Activated CD8-positive, alpha-beta memory T cell treated with anti-CD3 and anti-CD28 coated beads, Interleukin-2, amount 50 U/mL, for 24 hours (primary cell): Measurements from ENCODE around the gene MMRN1.

ENCODE experiments used
- DNase-seq: peaks from one replicate; pipeline ENCODE4 v3.0.0-alpha.2; 2020; ENCODE audit errors: extremely low read depth

The MMRN1 gene

DNA sequence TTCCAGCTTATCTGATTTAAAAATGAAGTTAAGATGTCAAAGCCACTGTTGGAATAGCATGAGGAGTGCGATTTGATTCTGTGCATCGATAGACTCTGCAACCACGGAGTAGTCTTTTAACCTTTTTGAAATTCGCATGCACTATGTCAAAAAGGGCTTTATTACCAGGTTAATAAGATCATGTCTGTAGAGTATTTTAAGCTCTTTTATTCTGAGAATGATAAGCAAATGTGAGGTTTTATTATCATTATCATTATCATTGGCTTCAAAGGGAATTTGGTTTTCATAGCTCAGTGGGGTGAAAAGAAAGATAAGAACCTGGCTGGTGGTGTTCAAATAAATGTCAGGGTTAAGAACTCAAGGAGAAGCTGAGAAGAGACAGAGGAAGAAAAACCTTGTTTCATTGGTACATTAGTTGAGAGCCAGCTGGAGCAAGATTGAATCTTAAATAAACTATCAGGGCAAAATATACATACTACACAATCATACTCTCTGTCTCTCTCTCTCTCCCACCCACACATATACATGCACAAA is 102.6 kb downstream of the MMRN1 start:
- no peak for DNase-seq

DNA sequence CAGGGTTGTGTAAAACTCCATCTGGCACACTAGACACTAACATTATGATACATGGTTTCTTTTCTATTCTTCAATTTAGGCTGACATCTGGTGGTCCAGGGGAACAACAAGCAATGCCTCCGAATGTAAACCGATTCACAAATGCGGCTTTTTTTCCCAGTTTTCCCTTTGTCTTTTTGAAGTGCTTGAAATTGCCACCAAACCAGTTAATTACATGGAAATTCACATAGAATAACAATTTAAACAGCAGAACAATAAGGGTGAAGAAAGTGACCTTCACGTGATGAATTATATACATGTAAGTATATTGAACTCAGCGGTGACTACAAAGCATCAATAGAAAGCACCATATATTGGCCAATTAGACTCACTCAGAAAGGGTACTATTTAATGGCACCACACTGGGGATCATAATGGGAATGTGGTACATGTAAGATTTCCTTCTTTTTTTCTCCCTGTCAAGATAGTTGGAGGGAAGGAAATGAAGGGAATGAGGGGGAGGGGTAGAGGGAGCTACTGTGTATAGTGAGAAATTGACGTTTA is 103.9 kb downstream of the MMRN1 start:
- no peak for DNase-seq

DNA sequence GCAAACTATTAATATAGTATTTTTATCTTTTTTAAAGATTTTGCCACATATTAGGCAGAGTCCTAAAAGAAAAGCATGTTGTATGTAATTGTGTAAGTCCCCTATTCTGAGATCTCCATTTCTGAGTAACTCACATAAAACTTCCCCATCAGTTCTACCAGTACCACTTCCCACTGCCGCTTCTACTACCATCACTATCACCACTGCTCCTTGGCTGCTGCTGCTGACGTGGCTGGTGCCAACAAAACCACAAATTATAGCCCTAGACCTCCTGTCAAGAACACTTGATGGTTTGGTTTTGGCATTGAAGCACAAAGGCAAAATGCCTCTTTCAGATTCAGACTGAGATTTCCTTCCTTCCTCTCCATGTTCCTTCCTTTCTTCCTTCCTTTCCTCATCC is 106.4 kb downstream of the MMRN1 start:
- DNase-seq: no peak

DNA sequence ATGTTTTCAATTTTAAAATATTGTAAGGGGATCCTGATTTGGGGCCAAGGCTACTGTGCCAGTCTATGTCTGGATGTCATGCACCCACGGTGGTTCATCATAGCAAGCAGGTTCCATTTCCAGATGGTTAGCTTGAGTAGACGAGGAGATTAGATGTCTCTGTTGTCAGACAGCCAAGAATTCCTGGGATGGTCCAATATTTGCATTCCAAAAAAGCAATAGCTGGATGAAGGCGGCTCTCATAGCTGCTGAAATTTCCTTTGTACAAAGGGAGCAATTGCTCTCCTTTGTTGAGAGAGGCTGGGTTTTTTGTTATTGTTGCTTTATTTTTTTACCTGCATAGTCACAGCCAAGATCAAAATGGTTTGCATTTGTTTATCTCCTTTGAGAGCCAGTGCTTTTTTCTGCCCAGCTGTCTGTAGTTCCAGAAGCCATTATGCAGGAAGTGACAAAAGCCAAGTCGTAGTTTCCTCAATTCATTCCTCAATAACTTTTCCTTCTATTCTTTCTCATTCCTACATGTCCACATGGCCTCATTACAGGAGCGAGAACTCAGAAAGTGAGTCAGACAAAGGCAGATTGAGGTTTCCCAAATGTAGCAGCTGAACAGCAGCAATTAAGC is 107.9 kb downstream of the MMRN1 start:
- DNase-seq: no peak
